GM18868 (cell line): Measurements from ENCODE around the gene LPCAT4.

Source experiments
- ATAC-seq: cut with Tn5 transposase; IDR thresholded peaks from one replicate; pipeline ENCODE4 v1.9.1; 2021; ENCODE audit warnings: mild to moderate bottlenecking, moderate library complexity; ENCODE audit not compliant: unreplicated experiment

LPCAT4 gene

DNA sequence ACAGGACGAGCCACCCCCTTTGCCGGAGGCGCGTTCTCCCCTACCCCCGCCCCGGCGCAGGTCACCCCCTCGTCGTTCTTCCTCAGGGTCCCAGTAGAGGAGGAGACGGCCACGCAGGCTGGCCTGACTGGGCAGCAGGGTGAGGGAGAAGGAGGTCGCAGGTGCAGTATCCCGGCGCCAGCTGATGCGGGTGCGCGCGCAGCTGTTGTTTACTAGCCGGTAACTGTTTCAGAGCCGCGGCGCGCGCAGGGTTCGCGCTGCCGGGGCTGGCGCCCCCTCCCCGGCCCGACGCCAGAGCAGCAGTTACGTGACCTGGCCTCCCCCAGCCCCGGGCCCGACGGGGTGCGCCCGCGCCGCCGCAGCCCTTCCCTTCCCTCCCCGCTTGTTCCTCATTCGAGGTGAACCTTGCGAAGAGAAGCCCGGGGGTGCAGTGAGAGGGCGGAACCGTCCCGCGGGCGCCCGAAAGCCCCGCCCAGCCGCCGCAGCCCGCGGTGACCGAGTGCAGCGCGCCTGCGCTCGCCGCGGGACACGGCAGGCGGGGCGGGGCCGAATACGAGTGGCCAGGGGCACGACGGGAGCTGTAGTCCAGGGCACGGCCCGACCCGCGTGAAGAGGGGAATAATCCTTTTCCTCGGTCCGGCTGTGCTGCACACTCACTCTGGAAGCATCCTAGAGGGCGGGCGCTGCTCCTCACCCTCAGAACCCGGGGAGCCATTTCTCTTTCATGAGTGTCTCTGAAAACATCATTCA is 29.3 kb downstream of the LPCAT4 start, which contains the start of gene SLC12A6:
Gene SLC12A6, minus strand, starts transcription at position 225 of the 750 bp plus-strand sequence. CDS start 1,101 bp downstream, outside the sequence.
- peak; percentile 68 for ATAC-seq

GRCh38 chr15:34336991-34337556 is 29.9 kb downstream of the LPCAT4 start:
- peak; percentile 6 for ATAC-seq

GRCh38 chr15:34336231-34336990 is 30.6 kb downstream of the LPCAT4 start:
- ATAC-seq = no peak

DNA sequence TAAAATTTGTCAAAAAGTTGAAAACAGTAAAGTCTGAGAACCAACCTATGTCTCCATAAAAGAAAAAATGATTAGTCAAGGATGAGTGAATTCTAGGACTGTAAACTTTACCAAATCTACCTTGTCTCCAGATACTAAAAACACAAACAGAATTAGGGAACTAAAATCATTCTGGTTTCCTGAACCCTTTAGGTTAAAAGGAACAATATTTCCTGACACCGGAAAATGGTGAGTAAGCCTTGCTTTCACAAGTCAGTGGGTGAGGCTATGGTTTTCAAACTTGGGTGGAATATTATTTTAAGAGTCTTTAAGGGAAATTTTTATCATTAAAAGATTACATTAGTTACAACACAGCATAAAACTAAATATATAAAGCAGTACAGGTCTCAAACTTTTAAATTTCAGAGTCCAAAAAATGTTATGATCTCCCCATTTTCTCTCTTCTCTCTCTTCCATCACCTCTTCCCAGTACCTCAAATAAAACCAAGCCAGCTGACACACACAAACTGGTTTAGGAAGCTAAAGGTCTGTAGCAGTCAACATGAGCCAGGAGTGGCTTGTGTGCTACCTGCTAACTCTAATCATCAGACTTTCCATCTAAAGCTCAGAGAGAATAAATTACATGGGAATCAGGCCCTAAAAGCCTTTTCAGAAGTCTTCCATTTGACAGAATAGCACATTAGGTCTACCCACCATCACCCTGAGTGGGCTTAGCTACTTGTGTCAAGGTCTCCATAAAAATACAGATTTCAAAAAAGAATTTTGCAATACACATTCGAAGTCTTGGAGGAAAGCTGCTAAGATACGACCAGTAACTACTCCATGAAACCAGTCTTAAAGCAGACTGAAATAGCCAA is 31.6 kb downstream of the LPCAT4 start:
- no peak for ATAC-seq

- ATAC-seq = no peak
These were observed 32.3 kb downstream of the LPCAT4 start for GRCh38 chr15:34334672-34335071.

GRCh38 chr15:34332553-34333120 is 34.4 kb downstream of the LPCAT4 start:
- ATAC-seq = no peak

- no peak for ATAC-seq
These were observed 35.2 kb downstream of the LPCAT4 start for GRCh38 chr15:34331809-34332208.

- no peak for ATAC-seq
These were observed 36.7 kb downstream of the LPCAT4 start for GRCh38 chr15:34330279-34330678.

DNA sequence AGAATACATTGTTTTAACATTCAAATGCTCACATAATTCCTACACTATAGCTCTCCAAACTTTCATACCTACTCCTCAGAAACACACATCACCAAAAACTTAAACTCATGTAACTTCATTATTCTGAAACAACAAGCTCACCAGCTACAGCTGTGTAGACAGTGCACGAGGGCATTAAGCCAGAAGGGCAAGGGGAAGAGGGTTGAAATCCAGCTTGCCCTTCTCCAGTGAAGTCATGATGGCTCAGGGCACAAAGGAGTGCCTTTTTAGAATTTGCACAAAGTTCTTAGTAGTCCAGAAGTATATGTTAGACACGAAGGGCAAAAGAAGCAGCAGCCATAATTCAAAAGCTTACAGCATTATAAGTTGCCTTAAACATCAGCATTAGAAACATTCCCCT is 38.0 kb downstream of the LPCAT4 start:
- ATAC-seq = no peak

DNA sequence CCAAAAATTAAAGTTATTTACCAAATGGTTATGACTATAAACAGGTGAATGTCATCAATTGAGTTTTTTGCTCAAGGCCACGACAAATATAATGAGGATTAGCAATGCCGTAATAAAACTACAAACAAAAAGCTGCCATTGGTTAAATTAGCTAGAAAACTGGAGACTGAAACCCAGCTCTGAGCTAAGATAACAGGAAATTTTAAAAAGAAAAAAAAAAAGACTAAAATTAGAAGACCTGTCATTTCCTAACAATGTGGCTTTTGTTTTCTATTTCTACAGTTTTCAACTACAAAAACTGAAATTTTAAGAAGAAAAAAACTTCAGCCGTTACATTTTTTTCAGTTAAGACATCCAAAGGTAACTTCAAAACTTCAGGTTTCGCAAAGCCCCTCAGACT is 39.1 kb downstream of the LPCAT4 start:
- ATAC-seq = peak; percentile 41

GRCh38 chr15:34325368-34325767 is 41.6 kb downstream of the LPCAT4 start:
- no peak for ATAC-seq

DNA sequence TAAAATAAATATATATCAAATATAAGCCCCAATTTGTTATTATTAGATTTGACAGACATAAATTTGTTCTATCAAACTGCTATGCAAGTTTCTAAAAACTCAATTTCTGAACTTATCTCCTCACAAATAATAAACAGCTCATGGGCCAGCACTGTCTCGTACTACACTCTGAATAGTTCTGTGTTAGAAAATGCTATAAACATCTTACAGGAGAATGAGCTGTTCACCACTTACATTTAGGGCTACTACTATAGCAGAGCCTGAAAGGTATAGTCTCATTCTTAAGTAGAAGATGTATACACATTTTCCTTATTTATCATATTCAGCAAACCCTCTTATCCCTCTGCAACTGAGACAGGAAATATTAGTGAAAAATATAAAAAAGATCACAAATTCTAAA is 42.1 kb downstream of the LPCAT4 start:
- ATAC-seq = no peak

GRCh38 chr15:34323217-34323616 is 43.8 kb downstream of the LPCAT4 start:
- no peak for ATAC-seq

GRCh38 chr15:34318277-34319079 is 48.5 kb downstream of the LPCAT4 start:
- ATAC-seq = peak; percentile 76

- ATAC-seq = no peak
These were observed 52.2 kb downstream of the LPCAT4 start for GRCh38 chr15:34314491-34315490.

- no peak for ATAC-seq
These were observed 55.4 kb downstream of the LPCAT4 start for GRCh38 chr15:34311563-34311962.
